ENCODE measurements around the gene VEPH1. TPM values are rescaled to one million over a fixed set of nuclear protein-coding genes. Genes with fewer than 3 reads are reported as not detected.

VEPH1 gene
- total and polyA plus RNA-seq, 2 donors (not counting 1 experiment from before 2014, with no cell fraction given): not detected

- no peaks in the 10 kb centered on the region for H3K9me3 ChIP-seq (ENCODE audit: control extremely low read depth in 1 of 3, control insufficient read depth in 2 of 3, insufficient read depth in 1 of 3, low read length in 2 of 3)
- H2AFZ ChIP-seq (ENCODE audit: insufficient read depth, low read depth, low read length, poor library complexity, severe bottlenecking): no peak overlapping the region
- no peak overlapping the region for H3K4me3 ChIP-seq (ENCODE audit: control extremely low read depth in 1 of 5, extremely low read depth in 1 of 5, insufficient read depth in 1 of 5, low read depth in 2 of 5, low read length in 4 of 5)
- Mint-ChIP-seq H3K27ac (no peak overlapping the region), H3K4me3 (no peak overlapping the region), H3K4me1 (peaks cover 3% of the 10 kb centered on the region), H3K9me3 (ENCODE audit: insufficient read depth) (no peaks in the 10 kb centered on the region), H3K27me3 (no peaks in the 10 kb centered on the region)
- H3K27me3 ChIP-seq (replicated peaks in 1 of 4; ENCODE audit: control extremely low read depth in 1 of 4, control insufficient read depth in 3 of 4, insufficient read depth in 4 of 4, low read length in 3 of 4): no peaks in the 10 kb centered on the region
- H4K20me1 ChIP-seq (ENCODE audit: control insufficient read depth, insufficient read depth, low read length, poor library complexity, severe bottlenecking): no peaks in the 10 kb centered on the region
- H3K4me1 ChIP-seq (ENCODE audit: control insufficient read depth in 2 of 2, insufficient read depth in 2 of 2, low read length in 2 of 2): no peaks in the 10 kb centered on the region
- ChIA-PET CTCF (no interaction called here), POLR2A (no interaction called here)
- H3K27ac ChIP-seq (ENCODE audit: low read length in 2 of 2): no peak overlapping the region
- no peak overlapping the region for H3K9ac ChIP-seq (ENCODE audit: low read length)
- ATAC-seq (ENCODE audit: low read depth) (no peak), DNase-seq (no peak)
- intact Hi-C loops (cut with micrococcal nuclease): no loop called here
- no CpG with 5 or more reads among the region's 2 CpGs for whole genome bisulfite sequencing (ENCODE audit: insufficient coverage)
- no peak overlapping the region for H3K4me2 ChIP-seq (replicated peaks; ENCODE audit: low read depth, low read length, poor library complexity, severe bottlenecking)
- no peaks in the 10 kb centered on the region for H3K79me2 ChIP-seq (ENCODE audit: control insufficient read depth, insufficient read depth, low read length)
- TF ChIP-seq CTCF (IDR thresholded peaks at IDR 0.05): no peak
- TF ChIP-seq EZH2 (IDR thresholded peaks at IDR 0.05; ENCODE audit: borderline replicate concordance, insufficient read depth, low read depth, low read length, poor library complexity, severe bottlenecking): no peak
- H3K36me3 ChIP-seq (replicated peaks in 1 of 2; ENCODE audit: control extremely low read depth in 1 of 2, control insufficient read depth in 1 of 2, extremely low read depth in 1 of 2, insufficient read depth in 2 of 2, low read length in 1 of 2): no peaks in the 10 kb centered on the region
These were observed 169.6 kb downstream of the VEPH1 start for GRCh38 chr3:157333551-157333991.

GRCh38 chr3:157330206-157330605, 173.0 kb downstream of the VEPH1 start:
- ATAC-seq (ENCODE audit: low read depth) (no peak), DNase-seq (no peak)
- Mint-ChIP-seq H3K4me1 (peaks cover 3% of the 10 kb centered on the region), H3K9me3 (ENCODE audit: insufficient read depth) (no peaks in the 10 kb centered on the region), H3K4me3 (no peak overlapping the region), H3K27ac (no peak overlapping the region), H3K27me3 (no peaks in the 10 kb centered on the region)
- ChIA-PET CTCF (no interaction called here), POLR2A (no interaction called here)
- no peak overlapping the region for H3K4me2 ChIP-seq (replicated peaks; ENCODE audit: low read depth, low read length, poor library complexity, severe bottlenecking)
- H3K4me1 ChIP-seq (ENCODE audit: control insufficient read depth in 2 of 2, insufficient read depth in 2 of 2, low read length in 2 of 2): no peaks in the 10 kb centered on the region
- H4K20me1 ChIP-seq (ENCODE audit: control insufficient read depth, insufficient read depth, low read length, poor library complexity, severe bottlenecking): no peaks in the 10 kb centered on the region
- intact Hi-C loops (cut with micrococcal nuclease): no loop called here
- WGBS (ENCODE audit: insufficient coverage): no CpG with 5 or more reads among the region's 1 CpG
- no peak overlapping the region for H3K27ac ChIP-seq (ENCODE audit: low read length in 2 of 2)
- no peaks in the 10 kb centered on the region for H3K79me2 ChIP-seq (ENCODE audit: control insufficient read depth, insufficient read depth, low read length)
- no peak overlapping the region for H2AFZ ChIP-seq (ENCODE audit: insufficient read depth, low read depth, low read length, poor library complexity, severe bottlenecking)
- peaks cover 0 to 1% (median 0%) of the 10 kb centered on the region in 3 donors for H3K9me3 ChIP-seq (ENCODE audit: control extremely low read depth in 1 of 3, control insufficient read depth in 2 of 3, insufficient read depth in 1 of 3, low read length in 2 of 3)
- no peak overlapping the region for H3K9ac ChIP-seq (ENCODE audit: low read length)
- no peak overlapping the region for H3K4me3 ChIP-seq (ENCODE audit: control extremely low read depth in 1 of 5, extremely low read depth in 1 of 5, insufficient read depth in 1 of 5, low read depth in 2 of 5, low read length in 4 of 5)
- H3K36me3 ChIP-seq (replicated peaks in 1 of 2; ENCODE audit: control extremely low read depth in 1 of 2, control insufficient read depth in 1 of 2, extremely low read depth in 1 of 2, insufficient read depth in 2 of 2, low read length in 1 of 2): no peaks in the 10 kb centered on the region
- no peaks in the 10 kb centered on the region for H3K27me3 ChIP-seq (replicated peaks in 1 of 4; ENCODE audit: control extremely low read depth in 1 of 4, control insufficient read depth in 3 of 4, insufficient read depth in 4 of 4, low read length in 3 of 4)
- TF ChIP-seq CTCF (IDR thresholded peaks at IDR 0.05) (no peak), EZH2 (IDR thresholded peaks at IDR 0.05; ENCODE audit: borderline replicate concordance, insufficient read depth, low read depth, low read length, poor library complexity, severe bottlenecking) (no peak)

Data from B cell (primary cell).